GM19193 (cell line): ENCODE data around the gene ZNF516.

ENCODE experiments used
- POLR2A ChIP-seq: IDR thresholded peaks from 4 replicates; pipeline ENCODE4 v1.6.1; 2011; ENCODE audit not compliant: insufficient read depth, insufficient read length; ENCODE audit errors: extremely low read depth

ZNF516 gene

GRCh38 chr18:76497021-76497420 is 2.0 kb upstream of the ZNF516 start:
- TF ChIP-seq POLR2A, result no peak

- TF ChIP-seq POLR2A, result peak; percentile 43
Measured at GRCh38 chr18:76496194-76496890, 1.3 kb upstream of the ZNF516 start.

- TF ChIP-seq POLR2A, result peak; percentile 73
Measured at GRCh38 chr18:76495435-76496193, 572 bp upstream of the ZNF516 start.

GRCh38 chr18:76494231-76495005 is 624 bp downstream of the ZNF516 start:
- no peak for TF ChIP-seq POLR2A

GRCh38 chr18:76493213-76494161 is 1.6 kb downstream of the ZNF516 start:
- no peak for TF ChIP-seq POLR2A

- peak; percentile 58 for TF ChIP-seq POLR2A
Measured at GRCh38 chr18:76492669-76493212, 2.3 kb downstream of the ZNF516 start.

- TF ChIP-seq POLR2A, result peak; percentile 23
Measured at GRCh38 chr18:76491776-76492668, 3.0 kb downstream of the ZNF516 start.

GRCh38 chr18:76491473-76491775 is 3.6 kb downstream of the ZNF516 start:
- TF ChIP-seq POLR2A, result no peak

- peak; percentile 20 for TF ChIP-seq POLR2A
Measured at GRCh38 chr18:76490670-76491472, 4.2 kb downstream of the ZNF516 start.

GRCh38 chr18:76490033-76490432 is 5.0 kb downstream of the ZNF516 start:
- no peak for TF ChIP-seq POLR2A

- TF ChIP-seq POLR2A, result no peak
Measured at GRCh38 chr18:76489081-76489480, 6.0 kb downstream of the ZNF516 start.

GRCh38 chr18:76488190-76488589 is 6.9 kb downstream of the ZNF516 start:
- no peak for TF ChIP-seq POLR2A

GRCh38 chr18:76487782-76488181 is 7.3 kb downstream of the ZNF516 start:
- no peak for TF ChIP-seq POLR2A

- TF ChIP-seq POLR2A, result no peak
Measured at GRCh38 chr18:76487070-76487469, 8.0 kb downstream of the ZNF516 start.
